ENCODE data around the gene ZNF805. TPM values are rescaled to one million over a fixed set of nuclear protein-coding genes. Genes with fewer than 3 reads are reported as not detected.

ZNF805 gene
- total and polyA plus RNA-seq, 2 of the 13 experiments (the other 11 are each of a cell fraction or from before 2014, with no cell fraction given): 5.1 to 12.8 TPM

DNA sequence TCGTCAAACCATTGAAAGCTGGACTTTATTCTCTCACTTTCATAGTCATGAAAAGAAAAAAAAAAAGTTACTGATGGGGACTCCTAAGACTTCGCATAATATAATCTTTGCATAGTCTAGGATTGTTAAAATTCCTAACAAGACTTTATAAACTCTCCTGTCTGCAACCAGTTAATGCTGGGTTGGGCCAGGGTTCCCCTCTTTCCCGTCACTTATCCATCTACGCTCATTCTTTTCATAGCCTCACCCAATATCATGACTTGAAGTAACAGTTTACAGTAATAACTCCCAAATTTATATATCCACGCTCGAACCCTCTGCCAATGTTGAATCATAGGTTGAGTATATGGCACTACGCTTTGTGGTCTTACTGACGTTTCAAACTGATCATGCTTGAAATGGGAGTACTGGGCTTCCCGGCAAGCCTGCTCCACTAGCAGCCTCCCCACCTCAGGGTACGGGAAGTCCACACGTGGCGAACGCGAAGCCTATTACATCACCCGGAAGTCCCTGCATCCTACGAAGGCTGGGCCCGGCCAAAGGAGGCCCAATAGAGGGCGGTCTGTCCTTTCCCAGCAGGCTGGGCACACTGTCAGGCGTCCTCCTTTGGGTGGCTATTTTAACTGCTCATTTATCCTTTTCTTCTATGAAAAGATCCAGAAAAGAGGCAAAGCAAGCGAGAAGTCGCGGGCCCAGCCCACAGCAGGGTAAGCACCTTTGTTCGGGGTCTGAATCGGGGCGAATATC lies 39.2 kb downstream of the ZNF805 start (continued):
- TF ChIP-seq GATA4 (IDR thresholded peaks at IDR 0.05; ENCODE audit: borderline replicate concordance, low read depth): peak; percentile 30; the same call in 1 of the 2 replicates
- TF ChIP-seq ZC3H4 (CRISPR knock-in tag; IDR thresholded peaks at IDR 0.05; ENCODE audit: borderline replicate concordance): no peak
- no peak for TF ChIP-seq SP2 (CRISPR knock-in tag; IDR thresholded peaks at IDR 0.05)
- TF ChIP-seq BCL6 (CRISPR knock-in tag; IDR thresholded peaks at IDR 0.05): peak; percentile 77
- TF ChIP-seq YY1 (IDR thresholded peaks at IDR 0.05; ENCODE audit: insufficient read depth, insufficient replicate concordance, low read depth, low read length): no peak
- no peak for TF ChIP-seq ZNF333 (CRISPR knock-in tag; IDR thresholded peaks at IDR 0.05; ENCODE audit: borderline replicate concordance)
- TF ChIP-seq, protein P1, sequence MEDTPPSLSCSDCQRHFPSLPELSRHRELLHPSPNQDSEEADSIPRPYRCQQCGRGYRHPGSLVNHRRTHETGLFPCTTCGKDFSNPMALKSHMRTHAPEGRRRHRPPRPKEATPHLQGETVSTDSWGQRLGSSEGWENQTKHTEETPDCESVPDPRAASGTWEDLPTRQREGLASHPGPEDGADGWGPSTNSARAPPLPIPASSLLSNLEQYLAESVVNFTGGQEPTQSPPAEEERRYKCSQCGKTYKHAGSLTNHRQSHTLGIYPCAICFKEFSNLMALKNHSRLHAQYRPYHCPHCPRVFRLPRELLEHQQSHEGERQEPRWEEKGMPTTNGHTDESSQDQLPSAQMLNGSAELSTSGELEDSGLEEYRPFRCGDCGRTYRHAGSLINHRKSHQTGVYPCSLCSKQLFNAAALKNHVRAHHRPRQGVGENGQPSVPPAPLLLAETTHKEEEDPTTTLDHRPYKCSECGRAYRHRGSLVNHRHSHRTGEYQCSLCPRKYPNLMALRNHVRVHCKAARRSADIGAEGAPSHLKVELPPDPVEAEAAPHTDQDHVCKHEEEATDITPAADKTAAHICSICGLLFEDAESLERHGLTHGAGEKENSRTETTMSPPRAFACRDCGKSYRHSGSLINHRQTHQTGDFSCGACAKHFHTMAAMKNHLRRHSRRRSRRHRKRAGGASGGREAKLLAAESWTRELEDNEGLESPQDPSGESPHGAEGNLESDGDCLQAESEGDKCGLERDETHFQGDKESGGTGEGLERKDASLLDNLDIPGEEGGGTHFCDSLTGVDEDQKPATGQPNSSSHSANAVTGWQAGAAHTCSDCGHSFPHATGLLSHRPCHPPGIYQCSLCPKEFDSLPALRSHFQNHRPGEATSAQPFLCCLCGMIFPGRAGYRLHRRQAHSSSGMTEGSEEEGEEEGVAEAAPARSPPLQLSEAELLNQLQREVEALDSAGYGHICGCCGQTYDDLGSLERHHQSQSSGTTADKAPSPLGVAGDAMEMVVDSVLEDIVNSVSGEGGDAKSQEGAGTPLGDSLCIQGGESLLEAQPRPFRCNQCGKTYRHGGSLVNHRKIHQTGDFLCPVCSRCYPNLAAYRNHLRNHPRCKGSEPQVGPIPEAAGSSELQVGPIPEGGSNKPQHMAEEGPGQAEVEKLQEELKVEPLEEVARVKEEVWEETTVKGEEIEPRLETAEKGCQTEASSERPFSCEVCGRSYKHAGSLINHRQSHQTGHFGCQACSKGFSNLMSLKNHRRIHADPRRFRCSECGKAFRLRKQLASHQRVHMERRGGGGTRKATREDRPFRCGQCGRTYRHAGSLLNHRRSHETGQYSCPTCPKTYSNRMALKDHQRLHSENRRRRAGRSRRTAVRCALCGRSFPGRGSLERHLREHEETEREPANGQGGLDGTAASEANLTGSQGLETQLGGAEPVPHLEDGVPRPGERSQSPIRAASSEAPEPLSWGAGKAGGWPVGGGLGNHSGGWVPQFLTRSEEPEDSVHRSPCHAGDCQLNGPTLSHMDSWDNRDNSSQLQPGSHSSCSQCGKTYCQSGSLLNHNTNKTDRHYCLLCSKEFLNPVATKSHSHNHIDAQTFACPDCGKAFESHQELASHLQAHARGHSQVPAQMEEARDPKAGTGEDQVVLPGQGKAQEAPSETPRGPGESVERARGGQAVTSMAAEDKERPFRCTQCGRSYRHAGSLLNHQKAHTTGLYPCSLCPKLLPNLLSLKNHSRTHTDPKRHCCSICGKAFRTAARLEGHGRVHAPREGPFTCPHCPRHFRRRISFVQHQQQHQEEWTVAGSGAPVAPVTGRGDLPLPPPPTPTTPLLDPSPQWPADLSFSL (CRISPR knock-in tag; IDR thresholded peaks at IDR 0.05): no peak
- TF ChIP-seq SP1 (IDR thresholded peaks at IDR 0.05): no peak
- peak; percentile 35; the same call in 1 of the 2 replicates for TF ChIP-seq SP1 (CRISPR knock-in tag; IDR thresholded peaks at IDR 0.05)
- no peak for TF ChIP-seq ZBTB8A (CRISPR knock-in tag; IDR thresholded peaks at IDR 0.05; ENCODE audit: borderline replicate concordance, low read depth)
- no peak for TF ChIP-seq AGO2 (optimal IDR thresholded peaks at IDR 0.05; ENCODE audit: low read depth, low read length)
- TF ChIP-seq HMG20B (CRISPR knock-in tag; conservative IDR thresholded peaks at IDR 0.05): no peak
- TF ChIP-seq SMAD1 (CRISPR knock-in tag; IDR thresholded peaks at IDR 0.05; ENCODE audit: borderline replicate concordance, low read depth): no peak
- peak; percentile 43 for TF ChIP-seq CBX1 (IDR thresholded peaks at IDR 0.05; ENCODE audit: low read depth)
- TF ChIP-seq ZNF251 (CRISPR knock-in tag; IDR thresholded peaks at IDR 0.05): no peak
- TF ChIP-seq ELF4 (CRISPR knock-in tag; IDR thresholded peaks at IDR 0.05; ENCODE audit: borderline replicate concordance): peak; percentile 93
- TF ChIP-seq TP53 (CRISPR knock-in tag; conservative IDR thresholded peaks at IDR 0.05): peak; percentile 46; the same call in 1 of the 2 replicates
- peak; percentile 87 for TF ChIP-seq ZNF670 (CRISPR knock-in tag; IDR thresholded peaks at IDR 0.05; ENCODE audit: borderline replicate concordance)
- peak; percentile 72; the same call in 1 of the 2 replicates for TF ChIP-seq ZNF589 (CRISPR knock-in tag; conservative IDR thresholded peaks at IDR 0.05)
- TF ChIP-seq FOSL1 (CRISPR knock-in tag; IDR thresholded peaks at IDR 0.05; ENCODE audit: borderline replicate concordance): no peak
- no peak for TF ChIP-seq DR1 (CRISPR knock-in tag; IDR thresholded peaks at IDR 0.05)
- TF ChIP-seq MTA3 (CRISPR knock-in tag; IDR thresholded peaks at IDR 0.05): no peak
- TF ChIP-seq HOXA3 (CRISPR knock-in tag; IDR thresholded peaks at IDR 0.05): peak; percentile 58
- no peak for TF ChIP-seq SRSF9 (IDR thresholded peaks at IDR 0.05; ENCODE audit: borderline replicate concordance, insufficient read depth, low read depth, low read length, poor library complexity, severe bottlenecking)
- TF ChIP-seq HDAC2 (CRISPR knock-in tag; IDR thresholded peaks at IDR 0.05): peak; percentile 78; the same call in 1 of the 2 replicates
- TF ChIP-seq ZNF629 (CRISPR knock-in tag; conservative IDR thresholded peaks at IDR 0.05): 0 out of 2 replicates have a peak, but pooled peaks have one; percentile 21

Measured in HepG2 (cell line).